Sigmoid colon (tissue), 4 donors: Measurements from ENCODE around the gene EPO.

ENCODE experiments used
- EP300 ChIP-seq, 4 donors: sonication (generic); formaldehyde crosslinking; IDR thresholded peaks; one replicate each; pipeline ENCODE4 v1.6.1; 2017; ENCODE audit warnings: antibody characterized with exemption in 4 of 4
- POLR2AphosphoS5 ChIP-seq, 4 donors: sonication (generic); formaldehyde crosslinking; IDR thresholded peaks; one replicate each; pipeline ENCODE4 v1.6.1; 2017; ENCODE audit warnings: antibody characterized with exemption in 4 of 4
- TF ChIP-seq, protein P1 (sequence below), 4 experiments: fragments of 450-650 bp in 3 of 4; fragments of 200-600 bp in 1 of 4; IDR thresholded peaks; one replicate each; pipeline ENCODE4 v1.5.1; 2016 to 2019; ENCODE audit warnings: antibody characterized with exemption in 4 of 4, mild to moderate bottlenecking in 3 of 4, moderate library complexity in 2 of 4

DNA sequence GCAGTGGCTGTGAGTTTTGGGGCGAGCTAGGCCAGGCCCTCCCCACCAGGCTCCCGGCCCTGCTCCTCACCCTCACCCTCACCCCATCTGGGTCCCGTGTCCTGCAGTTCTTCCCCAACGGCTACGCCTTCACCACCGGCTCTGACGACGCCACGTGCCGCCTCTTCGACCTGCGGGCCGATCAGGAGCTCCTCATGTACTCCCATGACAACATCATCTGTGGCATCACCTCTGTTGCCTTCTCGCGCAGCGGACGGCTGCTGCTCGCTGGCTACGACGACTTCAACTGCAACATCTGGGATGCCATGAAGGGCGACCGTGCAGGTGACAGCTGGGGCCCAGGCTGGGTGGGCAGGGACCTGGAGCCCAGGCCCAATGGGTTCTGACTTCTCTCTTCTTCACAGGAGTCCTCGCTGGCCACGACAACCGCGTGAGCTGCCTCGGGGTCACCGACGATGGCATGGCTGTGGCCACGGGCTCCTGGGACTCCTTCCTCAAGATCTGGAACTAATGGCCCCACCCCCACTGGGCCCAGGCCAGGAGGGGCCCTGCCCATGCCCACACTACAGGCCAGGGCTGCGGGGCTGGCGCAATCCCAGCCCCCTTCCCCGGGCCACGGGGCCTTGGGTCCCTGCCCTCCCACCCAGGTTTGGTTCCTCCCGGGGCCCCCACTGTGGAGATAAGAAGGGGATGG lies 41.8 kb upstream of the EPO start:
- TF ChIP-seq, protein P1, sequence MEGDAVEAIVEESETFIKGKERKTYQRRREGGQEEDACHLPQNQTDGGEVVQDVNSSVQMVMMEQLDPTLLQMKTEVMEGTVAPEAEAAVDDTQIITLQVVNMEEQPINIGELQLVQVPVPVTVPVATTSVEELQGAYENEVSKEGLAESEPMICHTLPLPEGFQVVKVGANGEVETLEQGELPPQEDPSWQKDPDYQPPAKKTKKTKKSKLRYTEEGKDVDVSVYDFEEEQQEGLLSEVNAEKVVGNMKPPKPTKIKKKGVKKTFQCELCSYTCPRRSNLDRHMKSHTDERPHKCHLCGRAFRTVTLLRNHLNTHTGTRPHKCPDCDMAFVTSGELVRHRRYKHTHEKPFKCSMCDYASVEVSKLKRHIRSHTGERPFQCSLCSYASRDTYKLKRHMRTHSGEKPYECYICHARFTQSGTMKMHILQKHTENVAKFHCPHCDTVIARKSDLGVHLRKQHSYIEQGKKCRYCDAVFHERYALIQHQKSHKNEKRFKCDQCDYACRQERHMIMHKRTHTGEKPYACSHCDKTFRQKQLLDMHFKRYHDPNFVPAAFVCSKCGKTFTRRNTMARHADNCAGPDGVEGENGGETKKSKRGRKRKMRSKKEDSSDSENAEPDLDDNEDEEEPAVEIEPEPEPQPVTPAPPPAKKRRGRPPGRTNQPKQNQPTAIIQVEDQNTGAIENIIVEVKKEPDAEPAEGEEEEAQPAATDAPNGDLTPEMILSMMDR (IDR thresholded peaks at IDR 0.05), result no peak
- TF ChIP-seq POLR2AphosphoS5 (IDR thresholded peaks at IDR 0.05) (peak in 2 of 4 donors; percentile 35 to 50), EP300 (IDR thresholded peaks at IDR 0.05) (no peak)
